Middle frontal gyrus (tissue), 1 donor: ENCODE data around the gene CDK3.

Experiments
- DNase-seq: peaks from one replicate; pipeline ENCODE4 v3.0.0-alpha.2; 2015; ENCODE audit warnings: low spot score; ENCODE audit errors: extremely low spot score

CDK3 gene

DNA sequence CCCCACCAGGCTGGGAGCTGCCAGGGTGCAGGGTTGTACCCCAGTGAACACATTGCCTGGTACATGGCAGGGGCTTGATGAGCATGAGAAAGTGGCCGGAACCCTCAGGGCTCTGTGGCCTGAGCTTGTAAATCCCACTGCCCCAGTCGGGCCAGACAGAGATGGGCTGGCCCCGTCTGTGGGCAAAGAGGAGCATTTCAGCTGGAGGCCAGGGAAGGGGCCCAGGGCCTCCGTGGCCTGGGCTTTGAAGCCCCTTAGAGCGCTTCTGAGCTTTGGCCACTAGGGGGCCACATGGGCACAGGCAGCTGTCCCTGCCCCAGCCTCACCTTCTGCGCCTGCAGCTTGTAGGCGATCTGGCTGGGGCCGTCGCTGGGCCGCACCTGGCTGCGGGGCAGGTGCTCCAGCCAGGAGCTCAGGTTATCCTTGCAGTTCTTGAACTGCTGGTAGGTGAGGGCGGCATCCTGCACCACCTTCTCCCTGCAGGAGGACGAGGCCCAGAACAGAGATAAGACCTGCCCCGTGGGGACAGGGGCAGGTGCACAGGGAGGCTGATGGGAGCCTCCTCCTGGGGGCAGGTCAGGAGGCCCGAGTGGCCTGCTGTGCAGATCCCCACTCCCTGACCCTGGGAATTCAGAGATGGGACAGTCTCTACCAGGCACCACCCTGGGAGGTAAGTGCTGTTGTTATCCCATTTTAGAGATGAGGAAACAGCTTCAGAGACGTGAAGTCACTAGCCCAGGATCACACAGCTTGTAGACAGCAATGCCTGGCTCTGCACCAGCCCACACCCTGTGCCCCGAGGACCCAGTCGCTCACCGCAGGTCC is 13.7 kb downstream of the CDK3 start:
- DNase-seq: peak; percentile 15

DNA sequence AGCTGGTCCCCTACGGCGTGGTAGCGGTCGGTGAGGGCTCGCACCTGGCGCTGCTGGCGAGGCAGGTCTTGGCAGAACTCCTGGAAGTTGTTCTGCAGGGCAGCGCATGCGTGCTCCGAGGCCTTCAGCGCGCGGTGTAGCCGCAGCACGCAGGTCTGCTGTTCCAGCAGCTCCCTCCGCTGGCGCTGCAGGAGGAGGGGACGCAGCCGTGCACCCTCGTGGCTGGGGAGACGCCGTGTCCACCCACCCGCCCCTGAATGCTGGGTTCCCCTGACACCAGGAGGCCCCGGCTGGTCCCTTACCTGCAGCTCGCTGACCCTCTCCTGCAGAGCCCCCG is 14.2 kb downstream of the CDK3 start:
- DNase-seq: no peak

DNA sequence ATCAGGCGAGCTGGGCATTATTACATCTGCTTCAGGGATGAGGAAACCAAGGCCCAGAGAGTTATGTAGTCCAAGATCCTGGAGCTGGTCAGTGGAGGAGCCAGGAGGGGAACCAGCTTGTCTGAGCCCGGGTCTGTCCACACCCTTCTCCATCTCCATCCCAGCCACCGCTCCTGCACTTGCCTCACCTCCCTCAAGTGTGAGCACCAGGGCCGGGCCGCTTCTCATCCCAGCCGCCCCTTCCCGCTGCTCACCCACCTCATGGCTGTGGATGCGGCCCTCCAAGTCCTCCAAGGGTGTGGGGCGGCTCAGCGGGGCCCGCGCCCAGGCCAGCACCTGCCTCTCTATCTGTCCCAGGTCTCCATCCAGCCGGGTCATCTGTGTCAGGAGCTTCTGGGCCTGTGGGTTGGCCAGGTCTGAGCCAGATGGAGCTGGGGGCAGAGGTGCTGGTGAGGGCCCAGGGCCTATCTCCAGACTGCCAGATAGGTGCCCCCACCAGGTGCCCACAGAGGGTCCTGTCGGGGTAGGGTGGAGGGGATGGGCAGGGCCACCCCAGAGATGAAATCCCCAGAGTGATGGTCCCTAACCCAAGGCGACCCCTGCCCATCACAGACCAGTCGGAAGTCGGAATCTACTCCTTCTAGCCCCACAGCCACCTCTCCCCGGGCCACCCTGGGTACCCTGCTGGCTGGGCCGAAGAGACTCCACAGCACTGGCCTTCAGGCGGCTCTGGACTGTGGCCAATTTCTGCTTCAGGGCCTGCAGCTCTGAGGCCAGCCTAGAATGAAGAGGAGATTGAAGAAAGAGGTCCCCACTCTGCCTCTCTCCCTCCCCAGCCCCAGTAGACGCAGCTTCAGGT is 17.1 kb downstream of the CDK3 start:
- no peak for DNase-seq

DNA sequence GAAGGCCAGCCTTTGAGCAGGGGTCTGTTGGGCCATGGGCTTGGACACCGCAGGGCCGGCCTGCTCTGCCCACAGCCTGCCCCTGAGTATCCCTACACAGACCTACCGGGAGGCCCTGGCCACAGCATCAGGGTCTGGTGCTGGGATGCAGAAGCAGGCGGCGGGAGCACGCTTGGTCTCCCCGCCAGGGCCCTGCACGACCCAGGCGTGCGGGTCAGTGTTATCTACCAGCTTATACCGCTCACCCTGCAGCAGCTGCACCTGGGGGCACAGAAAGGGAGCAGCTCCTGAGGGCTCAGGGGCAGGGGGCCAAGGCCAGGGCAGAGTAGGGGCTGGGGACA is 17.7 kb downstream of the CDK3 start:
- DNase-seq: no peak

DNA sequence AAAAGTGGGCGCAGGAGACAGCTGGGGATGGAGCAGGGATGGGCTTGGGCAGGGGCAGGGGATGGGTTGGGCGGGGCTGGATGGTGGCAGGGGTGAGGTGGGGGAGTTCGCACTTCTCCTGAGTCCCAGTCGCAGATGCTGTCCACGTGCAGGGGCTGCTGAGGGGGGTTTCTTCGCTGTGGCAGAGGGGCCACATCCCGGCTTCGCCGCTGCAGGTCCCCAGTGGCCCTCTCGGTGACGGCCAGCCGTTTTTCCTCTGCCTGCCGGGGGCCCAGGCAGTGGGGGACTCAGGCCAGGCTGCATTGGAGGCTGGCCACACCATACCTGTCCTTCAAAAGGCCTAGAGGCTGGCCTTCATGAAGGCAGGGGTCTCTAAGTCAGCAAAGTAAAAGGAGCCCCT is 18.1 kb downstream of the CDK3 start:
- no peak for DNase-seq

DNA sequence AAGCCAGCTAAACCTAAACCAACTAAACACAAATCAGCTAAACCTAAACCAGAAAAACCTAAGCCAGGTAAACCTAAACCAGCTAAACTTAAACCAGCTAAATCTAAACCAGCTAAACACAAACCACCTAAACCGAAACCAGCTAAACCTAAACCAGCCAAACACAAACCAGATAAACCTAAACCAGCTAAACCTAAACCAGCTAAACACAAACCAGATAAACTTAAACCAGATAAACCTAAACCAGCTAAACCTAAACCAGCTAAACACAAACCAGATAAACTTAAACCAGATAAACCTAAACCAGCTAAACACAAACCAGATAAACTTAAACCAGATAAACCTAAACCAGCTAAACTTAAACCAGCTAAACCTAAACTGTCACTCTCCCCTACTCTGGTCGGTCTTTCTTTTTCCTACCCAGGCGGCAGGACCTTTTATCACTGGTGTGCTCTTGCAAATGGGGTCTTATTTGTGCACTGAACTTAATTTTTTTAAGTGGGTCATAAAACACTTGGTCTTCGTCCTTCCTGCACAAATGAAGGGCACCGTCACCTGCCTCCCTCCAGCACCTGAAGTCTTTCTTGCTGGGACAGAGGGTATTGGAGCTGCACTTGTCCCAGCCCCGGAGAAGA is 19.3 kb downstream of the CDK3 start:
- no peak for DNase-seq

DNA sequence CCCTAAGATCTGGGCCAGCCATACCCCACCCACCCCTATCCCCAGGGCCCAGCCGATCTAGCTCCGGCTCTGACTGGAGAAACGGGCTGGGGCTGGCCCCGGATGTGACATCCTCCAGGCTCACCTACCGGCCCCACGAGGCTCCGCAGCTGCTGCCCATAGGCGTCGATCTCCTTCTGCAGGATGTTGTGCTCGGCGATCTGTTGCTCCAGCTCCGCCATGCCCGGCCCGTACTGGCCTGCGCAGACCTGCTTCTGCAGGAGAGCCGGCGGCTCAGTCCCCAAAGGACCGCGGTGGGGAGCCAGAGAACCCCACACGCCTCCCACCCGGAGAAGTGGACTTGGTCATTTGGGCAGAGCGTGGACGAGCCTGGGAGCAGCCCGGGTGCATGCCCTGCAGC is 21.6 kb downstream of the CDK3 start:
- DNase-seq: no peak

DNA sequence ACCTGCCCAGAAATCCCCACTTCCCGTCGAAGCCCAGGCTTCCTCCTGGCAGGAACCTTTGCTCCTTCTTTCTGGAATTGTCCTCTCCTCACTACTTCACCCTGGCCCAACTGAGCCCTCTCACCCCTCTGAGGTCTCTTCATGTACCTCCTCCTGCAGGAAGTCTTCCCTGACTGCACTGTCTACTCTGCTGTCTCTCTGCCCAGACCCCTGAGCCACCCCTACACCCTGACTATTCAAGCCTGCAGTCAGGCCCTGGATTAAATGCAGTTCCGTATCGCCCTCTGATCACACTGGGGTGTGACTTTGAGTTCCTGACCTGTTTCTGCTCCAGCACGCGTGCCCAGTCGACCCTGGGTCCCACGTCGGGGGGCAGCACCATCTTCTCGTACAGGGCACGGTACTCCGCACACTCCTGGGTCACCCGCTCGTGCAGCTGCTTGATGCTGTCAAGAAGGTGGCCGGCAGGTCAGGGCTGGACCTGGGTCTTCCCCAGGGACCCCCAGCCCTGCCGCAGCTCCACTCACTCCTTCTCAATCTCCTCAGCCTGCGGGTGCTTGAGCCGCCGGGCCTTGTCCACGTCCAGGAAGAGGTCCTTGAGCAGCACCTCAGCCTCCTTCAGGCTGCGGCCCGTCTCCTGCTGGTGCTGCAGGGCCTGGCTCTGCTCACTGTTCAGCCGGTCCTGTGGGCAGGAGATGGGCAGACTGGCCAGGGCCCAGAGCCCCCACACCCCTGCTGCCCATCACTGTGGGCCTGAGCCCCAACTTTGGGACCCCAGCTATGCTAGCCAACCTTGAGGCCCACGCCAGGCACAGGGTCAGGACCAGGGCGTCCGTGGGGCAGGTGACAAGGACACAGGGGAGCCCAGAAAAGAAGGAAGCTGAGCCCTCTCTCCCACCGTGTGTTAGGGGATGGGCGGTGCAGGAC is 22.6 kb downstream of the CDK3 start:
- DNase-seq: no peak

DNA sequence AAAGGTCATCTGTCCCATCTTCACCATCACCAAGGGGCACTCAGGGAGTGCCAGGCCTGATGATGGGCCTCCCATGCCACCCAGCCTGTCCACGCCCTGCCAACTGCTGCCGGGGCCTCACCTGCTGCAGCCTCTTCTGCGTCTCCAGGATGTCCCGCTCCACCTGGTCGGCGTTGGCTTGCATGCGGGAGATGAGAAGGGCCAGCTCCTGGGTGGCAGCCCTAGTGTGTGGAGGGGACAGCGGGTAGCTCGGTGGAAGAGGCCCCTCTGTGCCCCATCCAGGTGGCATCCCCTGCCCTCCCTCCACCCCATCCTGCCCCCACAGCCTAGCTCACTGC is 23.2 kb downstream of the CDK3 start:
- no peak for DNase-seq

DNA sequence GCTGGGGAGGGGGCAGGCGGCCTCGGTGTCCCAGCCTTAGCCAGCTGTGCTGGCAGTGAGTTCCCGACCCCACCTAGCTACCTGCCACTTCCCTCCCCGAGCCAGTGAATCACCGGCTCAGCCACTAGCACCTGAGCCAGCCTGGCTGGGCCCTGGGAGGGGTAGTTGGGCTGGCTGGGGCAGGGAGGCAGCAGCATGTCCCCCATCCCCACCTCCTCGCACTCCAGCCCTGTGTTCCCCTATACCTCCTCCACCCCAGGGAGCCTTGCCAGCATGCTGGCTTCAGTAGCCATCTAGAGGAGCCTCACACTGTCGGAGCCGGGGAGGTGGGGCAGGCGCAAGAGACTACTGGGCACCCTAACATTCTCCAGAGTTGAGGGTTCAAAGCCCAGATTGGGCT is 23.7 kb downstream of the CDK3 start:
- DNase-seq: no peak

DNA sequence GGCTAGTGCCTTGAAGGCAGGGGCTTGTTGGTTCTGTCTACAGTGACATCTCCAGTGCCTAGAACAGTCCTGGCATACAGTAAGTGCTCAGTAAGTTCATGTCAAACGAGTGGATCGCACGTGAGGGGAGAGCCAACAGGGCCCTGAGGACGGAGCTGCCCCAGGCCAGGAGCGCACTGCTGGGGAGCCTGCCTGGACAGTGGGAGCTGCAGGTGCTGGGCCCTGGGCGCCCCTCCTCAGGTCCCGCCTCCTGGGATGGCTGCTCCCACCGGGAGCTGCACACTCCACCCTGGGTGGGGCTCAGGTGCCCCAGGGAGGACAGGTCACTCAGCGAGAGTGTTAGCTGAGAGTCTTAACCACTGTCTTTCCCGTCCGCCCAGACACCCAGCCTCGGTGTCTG is 24.6 kb downstream of the CDK3 start:
- no peak for DNase-seq

DNA sequence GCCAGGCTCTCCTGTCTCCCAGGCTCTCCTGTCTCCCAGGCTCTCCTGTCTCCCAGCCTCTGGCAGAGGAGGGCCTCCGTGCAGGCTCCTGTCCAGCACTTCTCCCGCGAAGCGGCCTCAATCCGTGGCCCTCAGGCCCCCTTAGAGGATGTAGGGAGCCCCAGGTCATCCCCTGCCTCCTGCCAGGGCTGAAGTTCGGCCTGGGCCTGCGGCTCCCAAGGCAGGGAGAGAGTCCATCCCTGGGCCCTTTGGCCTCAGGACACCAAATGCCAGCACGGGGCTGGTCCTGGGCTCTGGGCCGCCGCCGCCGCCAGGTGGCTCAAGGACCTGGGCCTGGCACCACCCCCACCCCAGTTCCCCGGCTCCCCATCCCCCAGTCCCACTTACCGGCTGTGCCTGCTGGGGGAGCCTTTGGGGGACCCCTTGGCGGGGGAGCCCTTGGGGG is 26.1 kb downstream of the CDK3 start:
- no peak for DNase-seq

DNA sequence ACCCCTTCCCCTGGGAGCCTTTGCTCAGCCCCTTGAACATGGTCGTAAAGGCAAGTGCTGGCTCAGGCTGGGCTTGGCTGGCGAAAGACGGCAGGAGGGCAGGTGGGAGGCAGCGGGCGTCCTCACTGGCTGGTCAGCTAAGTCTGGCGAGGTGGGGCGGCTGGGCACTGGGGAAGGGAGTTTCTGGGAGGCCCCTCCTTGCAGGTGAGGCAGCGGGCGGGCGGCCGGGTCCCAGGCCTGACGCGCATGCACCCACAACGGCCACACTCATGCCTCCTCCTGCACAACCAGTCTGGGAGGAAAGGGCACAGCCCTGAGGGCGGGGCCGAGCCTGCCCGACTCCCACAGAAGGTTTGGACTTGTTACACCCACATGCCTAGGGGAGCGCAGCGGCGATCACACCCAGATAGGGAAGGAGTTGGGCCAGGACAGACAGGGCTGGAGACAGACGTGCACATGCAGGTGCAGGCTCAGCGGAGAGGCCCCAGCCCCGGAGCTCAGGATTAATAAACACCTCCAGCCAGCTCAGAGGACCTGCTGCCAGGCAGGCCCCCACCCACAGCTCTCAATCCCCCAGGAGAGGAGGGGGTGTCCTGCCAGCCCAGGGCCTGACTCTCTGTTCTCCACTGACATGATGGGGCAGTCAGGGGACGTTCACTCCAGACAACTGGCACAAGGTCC is 26.6 kb downstream of the CDK3 start, which contains the start of gene EVPL:
TSS of gene EVPL (minus strand) at position 148 of the 681 bp plus-strand sequence. CDS start at position 40, 108 bp downstream.
- DNase-seq: no peak

DNA sequence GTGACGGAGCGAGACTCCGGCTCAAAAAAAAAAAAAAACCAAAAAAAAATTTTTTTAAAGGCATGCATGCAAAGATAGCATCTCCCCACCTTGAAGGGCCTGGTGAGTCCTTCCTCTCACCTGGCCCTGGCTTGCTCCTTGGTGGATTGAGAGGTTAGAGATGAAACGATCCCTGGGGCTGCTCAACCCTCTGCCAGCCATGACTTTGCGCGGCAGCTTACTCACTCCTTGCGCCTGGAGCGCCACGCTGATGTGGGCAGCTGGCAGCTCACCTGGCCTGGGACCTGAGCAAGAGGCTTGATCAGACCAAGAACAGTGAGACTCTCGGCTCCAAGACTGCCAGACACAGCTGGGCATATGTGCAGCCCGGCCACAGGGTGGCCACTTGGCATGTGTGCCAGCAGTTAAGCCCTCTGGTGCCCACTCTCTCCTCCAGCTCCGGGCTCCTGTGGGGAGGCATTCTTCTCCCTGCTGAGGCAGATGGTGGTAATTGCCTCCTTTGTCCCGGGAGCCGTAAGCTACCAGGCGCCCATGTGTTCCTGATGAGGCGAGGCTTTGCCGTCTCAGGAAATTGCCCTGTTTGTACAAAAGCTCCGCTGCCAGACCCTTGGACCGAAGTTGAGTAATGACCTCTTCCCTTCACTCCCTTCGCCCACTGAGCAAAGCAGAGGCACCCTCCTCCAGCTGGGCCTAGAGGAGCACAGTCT is 31.6 kb downstream of the CDK3 start:
- DNase-seq: no peak

DNA sequence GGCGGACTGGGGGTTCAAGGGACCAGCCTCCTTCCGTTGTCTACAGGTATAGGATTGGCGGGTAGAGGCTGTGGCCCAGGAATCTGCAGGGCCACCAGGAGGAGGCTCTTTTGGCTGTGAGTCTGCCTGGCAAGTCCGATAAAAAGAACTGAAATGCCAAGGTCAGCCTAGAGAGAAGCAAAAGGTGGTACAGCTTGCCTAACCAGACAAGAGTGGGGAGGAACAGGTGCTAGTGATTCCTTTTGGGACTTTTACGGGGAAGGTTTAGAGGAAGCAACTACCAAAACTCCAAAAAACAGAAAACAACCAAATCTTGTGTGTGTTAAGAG is 32.1 kb downstream of the CDK3 start:
- no peak for DNase-seq

DNA sequence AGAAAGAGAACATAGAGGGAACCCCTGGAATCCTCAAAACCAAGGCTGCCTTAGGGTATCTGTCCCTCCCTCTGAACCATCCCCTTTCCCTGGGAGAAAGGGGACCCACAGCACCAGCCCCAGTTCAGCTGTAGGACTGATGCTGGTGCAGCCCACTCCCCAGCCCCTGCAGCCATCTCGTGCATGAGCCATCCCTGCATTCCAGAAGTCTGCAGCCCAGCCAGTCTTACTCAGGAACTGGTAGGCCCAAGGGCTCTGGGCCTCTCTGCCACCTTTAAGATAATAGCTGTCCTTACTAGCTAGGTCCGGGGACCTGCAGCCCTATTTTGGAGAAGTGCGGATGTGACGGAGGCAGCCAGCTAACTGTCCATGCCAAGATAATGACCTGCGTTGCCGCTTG is 32.5 kb downstream of the CDK3 start:
- no peak for DNase-seq

DNA sequence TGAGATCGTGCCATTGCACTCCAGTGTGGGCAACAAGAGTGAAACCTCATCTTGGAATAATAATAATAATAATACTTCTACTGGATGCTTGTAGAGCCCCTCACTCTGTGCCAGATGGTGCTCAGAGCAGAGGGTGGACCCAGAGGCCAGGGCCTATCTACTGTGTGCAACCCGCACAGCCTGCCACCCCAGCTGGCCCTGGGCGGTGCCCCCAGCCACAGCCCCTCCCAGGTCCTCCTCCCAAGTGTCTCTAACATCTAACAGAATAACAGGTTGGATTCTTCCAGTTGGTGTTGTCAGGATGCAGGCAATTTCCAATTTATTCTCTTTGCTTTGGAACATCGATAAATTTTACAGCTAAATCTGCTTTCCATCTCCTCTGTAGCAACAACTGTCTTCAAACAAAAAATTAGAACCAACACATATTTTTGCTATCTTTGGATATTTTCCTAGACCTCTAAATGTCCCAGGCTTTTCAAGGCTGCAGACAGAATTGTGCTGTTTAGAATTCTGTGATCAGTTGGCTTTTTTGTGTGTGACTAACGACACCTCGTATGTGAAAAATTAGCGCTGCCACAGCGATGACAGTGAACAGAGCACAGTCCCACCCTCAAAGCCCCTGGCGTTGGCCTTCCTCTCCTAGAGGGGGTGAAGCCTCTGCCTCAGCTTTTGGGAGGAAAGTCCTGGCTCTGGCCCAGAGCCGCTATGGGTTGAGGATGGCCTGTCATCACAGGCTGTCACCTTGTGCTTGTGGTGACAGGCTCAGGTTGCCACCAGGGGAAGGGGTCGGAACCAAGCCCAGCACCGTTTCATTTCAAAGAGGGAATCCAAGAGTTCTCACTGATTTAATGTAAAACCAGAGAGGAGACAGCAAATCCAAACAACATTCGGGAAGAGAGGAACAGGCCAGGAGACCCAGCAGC is 34.0 kb downstream of the CDK3 start:
- no peak for DNase-seq

DNA sequence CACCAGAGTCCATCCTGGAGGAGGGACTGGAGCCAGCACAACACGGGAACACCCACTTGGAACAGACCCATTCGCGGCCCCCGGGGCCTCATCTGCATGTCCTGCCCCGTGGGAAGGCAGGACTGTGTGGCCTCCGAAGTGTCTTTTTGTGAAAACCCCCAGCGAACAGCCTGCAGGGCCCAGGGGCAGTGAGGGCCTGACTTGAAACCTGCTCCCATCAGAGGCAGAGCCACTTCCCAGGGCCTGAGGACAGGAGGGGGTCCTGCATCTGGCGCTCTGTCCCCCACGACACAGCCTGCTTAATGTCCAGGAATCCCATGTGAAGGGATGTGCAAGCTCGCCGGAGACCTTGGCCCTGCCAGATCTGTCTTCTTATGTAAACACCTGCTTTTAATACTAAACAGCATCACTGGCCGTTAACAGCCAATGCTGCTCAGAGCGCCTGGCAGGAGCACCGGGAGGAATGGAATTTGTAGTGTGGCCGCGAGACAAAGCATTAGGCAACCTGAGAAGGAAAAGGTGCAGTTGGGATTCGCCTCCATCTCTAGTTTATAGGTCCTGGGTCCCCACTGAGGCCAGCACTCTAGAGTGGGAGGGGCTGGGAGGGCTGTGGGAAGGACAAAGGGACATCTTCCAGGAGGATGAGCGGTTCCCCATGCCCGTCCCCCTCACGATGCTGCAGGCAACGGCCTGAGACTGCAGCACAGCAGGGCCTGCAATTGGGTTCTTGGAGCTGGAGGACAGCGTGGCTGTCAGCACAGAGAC is 36.0 kb downstream of the CDK3 start:
- DNase-seq: no peak
